HG02571 (cell line): ENCODE results near the gene PRRG2.
A peak's percentile ranks its signal among the peaks of the same experiment; 100 is the strongest.

Source experiments
- ATAC-seq: cut with Tn5 transposase; IDR thresholded peaks from one replicate; pipeline ENCODE4 v1.9.1; 2021; ENCODE audit warnings: mild to moderate bottlenecking, moderate library complexity; ENCODE audit not compliant: unreplicated experiment

The PRRG2 gene

DNA sequence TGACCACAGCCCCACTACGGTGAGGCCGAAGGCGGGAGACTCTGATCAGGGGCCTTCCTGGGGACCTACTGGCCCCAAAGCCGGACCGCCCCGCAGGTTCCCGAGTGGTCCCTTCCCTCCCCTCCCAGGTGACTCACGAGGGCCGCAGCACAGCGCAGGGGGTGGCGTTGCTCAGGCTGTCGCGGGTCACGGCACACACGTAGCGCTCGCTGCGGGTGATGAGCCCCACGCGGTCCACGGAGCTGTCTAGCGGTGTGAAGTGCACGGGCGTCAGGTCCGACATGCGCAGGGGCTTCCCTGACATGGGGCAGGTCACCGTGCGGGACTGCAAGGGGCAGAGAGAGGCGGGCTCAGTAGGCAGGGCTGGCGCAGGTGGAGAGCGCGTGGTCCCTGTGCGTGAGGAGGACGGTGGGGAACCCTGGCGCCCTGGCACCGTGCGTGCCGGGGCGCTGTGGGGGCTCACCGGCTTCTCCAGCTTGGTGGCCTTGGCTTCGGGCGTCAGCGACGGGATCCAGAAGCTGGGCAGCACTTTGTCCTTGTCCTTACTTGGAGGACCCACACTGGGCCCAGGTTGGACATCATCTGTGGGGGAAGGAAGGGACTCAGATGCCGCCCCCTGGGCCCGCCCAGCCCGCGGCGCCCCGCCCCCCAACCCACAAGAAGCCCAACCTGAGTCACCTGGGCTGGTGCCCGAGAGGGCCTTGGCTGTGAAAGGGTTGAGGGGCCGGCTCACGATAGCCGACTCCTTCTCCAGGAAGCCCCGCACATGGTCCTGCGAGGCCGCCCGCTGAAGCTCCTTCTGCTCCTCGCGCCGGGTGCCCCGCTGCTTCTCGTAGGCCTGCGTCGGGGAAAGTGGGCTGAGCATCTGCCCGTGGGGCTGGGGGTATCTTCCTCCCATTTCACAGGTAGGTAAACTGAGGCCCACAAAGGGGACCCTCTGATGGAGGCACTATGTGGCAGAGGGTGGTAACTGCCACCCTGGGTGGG is 24.4 kb upstream of the PRRG2 start:
- no peak for ATAC-seq

DNA sequence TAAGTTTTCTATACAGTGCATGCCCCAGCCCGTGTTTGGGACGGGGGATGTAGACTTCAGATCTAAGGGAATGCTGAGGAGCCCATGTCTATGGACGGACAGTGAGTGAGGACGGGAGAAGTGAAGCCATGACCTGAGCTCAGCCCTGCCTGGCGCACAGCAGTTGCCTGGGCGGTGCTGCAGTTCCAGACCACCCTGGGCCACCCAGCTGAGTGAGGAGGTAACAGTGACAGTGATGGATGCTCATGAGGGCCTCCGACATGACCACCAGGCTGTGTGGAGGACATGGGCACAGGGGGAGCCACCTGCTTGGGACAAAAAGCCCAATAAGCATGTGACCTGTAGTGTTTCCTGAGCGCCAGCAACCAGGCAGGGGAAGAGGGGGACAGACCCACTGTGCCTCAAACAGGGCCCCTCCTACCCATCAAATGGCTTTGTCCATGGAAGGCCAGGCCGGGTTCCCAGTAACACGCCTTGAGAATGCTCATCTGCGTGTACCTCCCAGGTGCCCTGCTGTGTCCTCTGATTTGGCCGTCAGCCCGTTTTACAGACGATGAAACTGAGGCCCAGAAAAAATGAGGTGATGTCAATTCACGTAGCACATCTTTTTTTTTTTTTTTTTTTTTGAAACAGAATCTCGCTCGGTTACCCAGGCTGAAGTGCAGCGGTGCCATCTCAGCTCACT is 23.3 kb upstream of the PRRG2 start:
- ATAC-seq, result no peak

DNA sequence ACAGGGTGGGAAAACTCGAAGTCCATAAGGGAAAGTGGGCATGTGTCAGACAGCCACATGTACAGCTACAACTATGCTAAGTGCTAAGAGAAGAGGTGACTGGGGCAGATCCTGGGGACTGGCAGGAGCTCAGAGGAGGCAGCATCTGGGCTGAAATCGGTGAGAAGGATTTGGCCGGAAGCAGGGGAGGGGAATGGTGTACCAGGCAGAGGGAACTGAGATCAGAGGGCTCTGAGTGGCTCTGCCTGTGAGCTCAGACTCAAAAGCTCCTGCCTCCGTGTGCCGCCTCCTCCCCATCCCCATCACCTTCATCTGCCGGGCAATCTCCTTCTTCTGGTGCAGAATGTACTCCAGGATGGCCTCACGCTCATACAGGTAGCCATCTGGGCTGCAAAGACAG is 22.5 kb upstream of the PRRG2 start:
- no peak for ATAC-seq

DNA sequence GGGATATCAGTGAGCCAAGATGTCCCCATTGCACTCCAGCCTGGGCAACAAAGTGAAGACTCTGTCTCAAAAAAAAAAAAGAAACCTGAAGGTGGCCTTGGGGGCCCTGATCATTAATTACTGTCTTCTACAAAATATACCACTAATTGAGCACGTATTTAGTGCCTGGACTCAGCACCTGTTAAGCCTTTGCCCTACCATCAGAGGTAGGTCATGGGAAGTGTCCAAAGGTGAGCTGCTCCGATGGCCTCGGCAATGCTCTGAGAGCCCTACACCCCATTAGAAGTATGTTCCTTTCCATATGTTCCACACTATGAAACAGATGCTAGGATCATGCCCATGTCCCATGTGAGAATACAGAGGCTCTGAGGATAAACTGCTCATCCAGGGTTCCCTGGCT is 21.7 kb upstream of the PRRG2 start:
- ATAC-seq, result no peak

DNA sequence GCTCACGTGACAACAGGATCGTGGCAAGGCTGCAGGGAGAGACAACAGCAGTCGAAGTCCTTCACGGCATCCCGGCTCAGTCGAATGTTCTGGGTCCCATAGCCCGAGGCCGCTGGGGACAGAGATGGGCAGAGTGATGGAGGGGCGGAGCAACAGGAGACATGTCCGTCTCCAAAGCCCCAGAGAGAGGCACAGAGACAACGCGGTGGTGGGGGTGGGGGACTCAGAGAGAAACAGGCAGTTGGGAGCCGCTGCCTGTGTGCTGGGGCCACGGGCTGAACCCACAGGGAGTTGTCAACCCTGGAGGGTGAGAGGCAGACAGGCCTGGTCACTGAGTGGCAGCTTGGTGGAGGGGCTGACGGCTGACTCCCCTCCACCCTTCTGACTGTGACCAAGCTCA is 21.2 kb upstream of the PRRG2 start:
- no peak for ATAC-seq

DNA sequence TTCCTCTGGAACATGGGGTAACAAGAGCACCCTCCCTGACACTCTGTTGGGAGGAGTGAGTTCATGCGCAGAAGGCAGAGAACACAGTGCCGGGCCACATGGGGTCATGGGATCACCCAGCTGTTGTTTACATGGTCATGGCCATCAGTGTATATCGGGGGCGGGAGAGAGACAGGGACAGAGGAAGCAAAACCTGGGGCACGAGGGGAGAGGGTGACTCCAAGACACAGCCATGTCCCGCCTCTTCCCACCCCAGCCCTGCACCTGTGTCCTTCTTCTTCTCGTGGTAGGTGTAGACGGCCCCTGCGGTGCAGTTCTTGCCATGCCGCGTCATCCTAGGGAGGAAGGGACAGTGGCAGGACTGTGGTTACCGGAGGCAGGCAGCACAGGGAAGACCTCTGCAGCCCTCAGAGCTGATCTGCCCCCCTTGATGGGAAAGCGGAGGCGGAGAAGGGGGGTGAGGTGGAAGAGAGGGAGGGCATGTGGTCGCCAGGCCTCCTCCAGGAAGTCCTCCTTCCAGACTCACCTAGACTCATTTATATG is 20.7 kb upstream of the PRRG2 start:
- no peak for ATAC-seq

DNA sequence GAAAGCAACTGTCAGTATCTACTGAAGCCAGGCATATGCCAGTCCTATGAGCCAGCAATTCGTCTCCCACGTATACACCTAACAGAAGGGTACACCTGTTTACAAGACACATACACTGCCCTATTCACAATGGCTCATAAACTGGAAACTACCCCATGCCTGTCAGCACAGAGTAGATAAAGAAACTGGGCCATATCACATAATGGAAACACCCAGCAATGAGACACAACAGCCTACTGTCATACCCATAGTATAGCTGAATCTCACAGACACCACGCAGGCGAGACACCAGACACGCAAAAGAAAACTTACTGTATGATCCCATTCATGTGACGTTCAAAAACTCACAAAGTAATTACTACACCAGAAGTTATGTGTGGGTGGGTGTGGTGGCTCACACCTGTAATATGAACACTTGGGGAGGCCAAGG is 16.5 kb upstream of the PRRG2 start:
- ATAC-seq, result no peak

DNA sequence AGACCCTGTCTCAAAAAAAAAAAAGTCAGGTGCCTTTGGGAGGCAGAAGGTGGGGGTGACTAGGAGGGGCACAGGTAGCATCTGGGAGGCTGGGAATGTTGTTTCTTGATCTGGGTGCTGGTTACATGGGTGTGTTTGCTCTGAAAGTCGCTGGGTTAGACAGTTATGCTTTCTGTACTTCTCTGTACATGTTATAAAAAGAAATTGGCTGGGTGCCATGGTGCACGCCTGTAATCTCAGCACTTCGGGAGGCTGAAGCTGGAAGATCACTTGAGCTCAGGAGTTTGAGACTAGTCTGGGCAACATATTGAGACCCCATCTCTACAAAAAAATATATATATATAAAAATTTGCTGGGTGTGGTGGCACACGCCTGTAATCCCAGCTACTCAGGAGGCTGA is 15.9 kb upstream of the PRRG2 start:
- no peak for ATAC-seq

DNA sequence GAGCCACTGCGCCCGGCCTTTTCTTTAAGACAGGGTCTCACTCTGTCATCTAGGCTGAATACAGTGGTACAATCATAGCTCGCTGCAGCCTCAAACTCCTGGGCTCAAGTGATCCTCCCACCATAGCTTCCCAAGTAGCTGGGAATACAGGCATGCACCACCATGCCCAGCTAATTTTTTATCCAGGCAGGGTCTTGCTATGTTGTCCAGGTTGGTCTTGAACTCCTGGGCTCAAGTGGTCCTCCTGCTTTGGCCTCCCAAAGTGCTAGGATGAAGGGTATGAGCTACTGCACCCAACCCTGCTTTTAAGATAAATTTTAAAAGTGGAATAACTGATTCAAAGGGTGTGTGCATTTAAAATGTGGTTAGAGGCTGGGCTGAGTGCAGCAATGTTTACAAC is 14.8 kb upstream of the PRRG2 start:
- ATAC-seq, result no peak

DNA sequence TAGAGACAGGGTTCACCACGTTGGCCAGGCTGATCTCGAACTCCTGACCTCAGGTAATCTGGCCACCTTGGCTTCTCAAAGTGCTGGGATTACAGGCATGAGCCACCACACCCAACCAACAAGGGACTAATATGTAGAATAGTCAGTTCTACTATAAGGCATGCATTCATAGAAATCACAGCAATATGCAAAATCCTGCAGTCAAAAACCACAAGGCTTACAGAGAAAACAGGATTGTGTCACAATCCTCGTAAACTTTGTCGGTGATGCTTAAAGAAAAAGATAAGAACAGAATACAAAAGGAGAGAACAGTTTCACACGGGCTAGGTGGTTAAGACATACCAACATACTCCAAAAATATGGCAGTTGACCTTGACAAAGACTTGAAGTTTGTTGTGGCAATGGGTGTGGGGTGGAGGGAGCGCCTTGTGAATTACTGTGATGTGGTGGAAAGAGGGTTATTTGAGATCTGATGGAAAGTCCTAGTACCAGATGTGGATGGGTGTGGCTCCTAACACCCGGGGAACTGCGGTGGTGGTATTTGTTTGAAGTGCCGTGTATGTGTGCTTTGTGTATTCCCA is 13.2 kb upstream of the PRRG2 start:
- no peak for ATAC-seq

DNA sequence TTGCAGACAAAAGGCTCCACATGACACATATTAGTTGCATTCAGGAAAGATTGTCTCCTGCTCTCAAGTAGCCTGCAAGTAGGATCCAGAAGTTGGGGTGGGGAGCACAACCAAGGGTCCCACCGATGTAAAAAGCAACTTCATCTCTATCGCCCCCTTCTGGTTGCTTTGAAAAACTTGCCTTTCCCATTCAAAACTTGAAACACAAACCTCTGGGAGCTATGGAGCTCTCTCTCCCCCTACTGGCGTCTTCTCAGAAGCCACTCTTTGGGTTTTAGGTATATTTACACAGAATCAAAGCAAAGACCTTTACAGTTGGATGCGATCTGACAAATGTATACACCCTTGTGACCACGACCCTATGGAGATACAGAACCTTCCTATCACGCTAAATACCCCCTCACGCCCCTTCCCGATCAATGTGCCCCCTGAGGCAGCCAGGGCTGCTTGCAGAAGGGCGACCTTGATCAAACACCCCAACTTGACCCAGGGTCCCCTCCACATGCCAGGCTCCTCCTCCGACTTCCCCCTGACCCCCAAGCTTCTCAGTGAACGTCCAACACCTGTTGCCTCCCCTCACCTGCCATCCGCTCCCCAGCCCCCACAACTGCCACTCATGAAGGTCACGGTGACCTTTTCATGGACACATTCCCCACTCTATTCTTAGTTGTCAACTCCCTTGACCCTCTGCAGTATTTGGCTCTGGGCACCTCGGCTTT is 10.8 kb upstream of the PRRG2 start:
- ATAC-seq, result no peak

DNA sequence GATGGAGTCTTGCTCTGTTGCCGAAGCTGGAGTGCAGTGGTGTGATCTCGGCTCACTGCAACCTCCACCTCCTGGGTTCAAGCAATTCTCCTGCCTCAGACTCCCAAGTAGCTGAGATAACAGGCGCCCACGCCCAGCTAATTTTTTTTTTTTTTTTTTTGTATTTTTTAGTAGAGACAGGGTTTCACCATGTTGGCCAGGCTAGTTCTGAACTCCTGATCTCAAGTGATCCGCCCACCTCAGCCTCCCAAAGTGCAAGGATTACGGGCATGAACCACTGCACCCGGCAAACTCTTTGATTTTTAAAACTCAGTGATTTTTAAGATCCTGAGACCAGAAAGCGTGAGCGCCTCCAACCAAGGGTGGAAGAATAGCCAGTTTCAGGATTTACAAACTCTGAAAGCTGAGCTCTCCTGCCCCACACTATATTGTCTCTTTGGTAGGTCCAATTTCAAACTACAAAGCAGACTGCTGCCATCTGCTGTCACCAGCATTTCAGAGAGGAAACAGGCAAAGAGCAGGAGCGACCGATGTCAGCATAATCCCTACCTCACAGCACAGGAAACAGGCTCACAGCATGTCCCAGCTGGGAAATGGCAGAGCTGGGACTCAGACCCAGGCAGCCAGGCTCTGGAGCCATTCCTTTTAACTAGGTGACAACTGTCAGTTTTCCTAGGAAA is 10.0 kb upstream of the PRRG2 start:
- ATAC-seq, result no peak

DNA sequence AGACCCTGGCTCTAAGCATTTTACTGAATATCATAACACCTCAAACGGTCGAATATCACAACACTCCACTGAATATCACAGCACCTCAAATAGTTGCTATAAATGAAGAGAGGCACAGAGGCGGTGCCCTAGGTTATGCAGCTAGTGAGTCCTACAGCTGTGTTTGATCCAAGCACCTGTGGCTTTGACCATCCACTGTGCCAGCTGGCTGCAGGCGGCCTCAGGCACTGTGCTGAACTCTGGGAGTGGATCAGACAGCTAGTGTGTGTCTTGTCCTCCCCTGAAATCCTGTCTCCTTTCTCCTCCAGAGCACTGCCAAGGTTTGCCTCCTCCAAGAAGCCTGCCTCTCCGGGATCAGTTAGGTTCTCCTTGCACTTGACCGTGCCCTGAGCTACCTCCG is 8.1 kb upstream of the PRRG2 start:
- no peak for ATAC-seq

DNA sequence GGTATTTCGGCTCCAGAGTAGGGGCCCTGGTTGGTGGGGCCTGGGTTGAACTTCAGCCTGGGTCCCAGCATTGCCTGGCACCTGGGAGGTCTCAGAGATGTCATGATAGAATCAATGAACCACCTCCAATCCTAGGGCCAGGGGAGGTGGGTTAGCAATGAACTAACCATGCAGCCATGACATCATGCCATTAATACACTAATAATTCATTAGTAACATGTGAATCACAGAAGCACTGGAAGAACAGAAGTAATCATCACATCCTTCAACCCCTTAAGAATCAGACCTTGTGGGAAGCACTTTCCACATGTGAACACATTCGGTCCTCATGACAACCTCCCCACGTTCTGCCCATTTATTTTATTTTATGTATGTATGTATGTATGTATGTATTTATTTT is 7.7 kb upstream of the PRRG2 start:
- ATAC-seq, result no peak

DNA sequence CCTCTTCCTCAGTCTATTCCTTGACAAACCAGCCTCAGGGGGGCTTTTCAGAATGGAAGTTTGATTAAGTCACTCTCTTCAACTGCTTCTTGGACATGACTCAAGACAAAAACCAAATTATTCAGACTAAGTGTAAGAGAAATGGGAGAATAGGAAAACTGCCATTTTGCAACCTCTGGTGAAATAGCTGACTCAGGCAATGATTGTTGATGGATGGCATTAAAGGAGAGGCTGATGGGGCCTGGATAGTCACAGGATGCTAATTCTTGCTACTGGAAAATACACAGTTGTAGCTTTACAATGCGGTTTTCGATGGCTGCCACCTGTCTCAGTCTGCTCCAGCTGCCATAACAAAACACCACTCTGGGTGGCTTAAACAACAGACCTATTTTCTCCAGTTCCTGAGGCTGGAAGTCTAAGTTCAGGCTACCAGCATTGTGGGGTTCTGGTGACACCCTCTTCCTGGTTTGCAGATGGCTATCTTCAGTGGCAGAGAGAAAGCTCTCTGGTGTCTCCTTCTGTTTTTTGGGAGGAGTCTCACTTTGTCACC is 6.8 kb upstream of the PRRG2 start:
- ATAC-seq, result no peak

DNA sequence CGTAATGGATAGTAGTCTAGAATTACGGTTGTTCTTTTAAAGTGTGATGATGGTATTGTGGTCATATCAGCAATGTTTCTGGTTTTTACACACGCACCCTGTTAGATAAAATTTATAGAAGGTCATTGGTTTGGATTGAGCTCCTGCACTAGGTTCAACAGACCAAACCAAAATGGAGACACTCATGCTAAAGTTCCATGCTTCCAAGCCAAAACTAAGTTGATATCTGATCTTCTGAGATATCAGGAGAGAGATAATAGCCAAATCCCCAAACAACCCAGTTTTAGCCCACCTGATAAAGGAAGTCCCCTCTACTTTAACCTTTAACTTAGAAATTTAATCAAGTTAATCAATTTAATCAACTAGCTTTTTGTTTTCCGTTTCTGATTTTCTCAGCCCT is 1.9 kb upstream of the PRRG2 start:
- ATAC-seq, result no peak

DNA sequence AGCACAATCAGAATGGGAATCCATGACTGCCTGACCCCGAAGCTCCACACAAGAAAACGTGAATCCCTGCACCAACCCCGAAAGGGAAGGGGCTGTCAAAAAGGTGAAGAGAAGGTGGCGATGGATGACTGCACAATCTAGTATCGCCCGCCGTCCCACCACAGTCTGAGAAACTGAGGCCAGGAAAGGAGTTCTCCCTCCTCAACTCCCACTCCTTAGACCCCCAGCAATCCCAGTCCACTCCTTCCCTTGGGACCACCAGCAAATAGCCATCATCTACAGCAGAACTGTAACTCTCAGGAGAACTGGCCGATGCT is 1.2 kb upstream of the PRRG2 start:
- ATAC-seq, result no peak

DNA sequence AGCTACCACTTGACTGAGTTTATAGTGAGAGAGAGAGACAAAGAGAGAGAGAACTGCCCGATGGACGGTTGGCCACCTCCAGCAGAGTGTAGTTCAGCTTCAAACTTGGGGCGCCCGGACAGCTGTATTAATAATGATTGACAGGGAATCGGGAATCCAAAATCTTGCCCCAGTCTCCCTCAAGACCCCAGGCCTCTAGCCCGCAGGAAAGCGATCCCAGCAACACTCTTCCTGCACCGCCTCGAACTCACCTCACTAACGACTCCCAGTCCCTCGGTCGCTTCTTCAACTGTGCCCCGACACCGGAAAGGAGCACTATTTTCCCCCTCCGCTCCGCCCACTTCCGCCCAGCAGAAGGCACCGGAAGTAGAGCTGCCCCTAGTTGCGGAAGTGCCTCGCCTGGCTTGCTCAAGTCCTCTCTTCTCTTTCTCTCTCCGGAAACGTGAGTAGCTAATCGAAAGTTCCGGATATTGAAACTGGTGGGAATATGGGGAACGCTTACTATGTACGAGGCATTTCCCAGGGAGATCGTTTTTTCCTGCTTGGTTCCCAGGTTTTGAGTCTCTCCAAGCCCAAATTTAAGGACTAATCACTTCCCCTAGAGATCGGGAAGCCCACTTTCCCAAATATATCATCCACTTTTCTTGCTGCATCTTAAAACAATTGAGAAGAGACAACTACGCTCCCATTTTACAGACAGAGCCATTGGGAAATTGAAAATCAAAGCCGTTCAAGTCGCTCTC is 681 bp upstream of the PRRG2 start, which contains the start of gene NOSIP:
TSS of gene NOSIP (minus strand) at position 293 of the 743 bp plus-strand sequence. CDS start 19,865 bp downstream, outside the sequence.
- peak; percentile 89 for ATAC-seq

DNA sequence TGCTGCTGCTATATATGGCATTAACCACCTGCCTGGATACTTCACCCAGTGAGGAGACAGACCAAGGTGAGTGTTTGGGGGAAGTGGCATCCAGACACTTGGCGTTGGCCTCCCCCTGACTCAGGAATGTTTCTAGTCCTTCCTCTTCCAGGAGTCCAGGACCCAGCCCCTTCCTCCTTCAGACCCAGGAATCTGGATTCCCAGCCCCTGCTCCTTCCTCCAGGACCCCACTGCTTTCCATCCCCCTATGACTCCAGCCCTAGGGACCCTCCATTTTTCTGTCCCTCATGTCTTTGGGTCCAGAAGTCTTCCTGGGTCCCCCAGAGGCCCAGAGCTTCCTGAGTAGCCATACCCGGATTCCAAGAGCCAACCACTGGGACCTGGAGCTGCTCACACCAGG is 2.1 kb downstream of the PRRG2 start:
- no peak for ATAC-seq
